Measurements from ENCODE around the gene IL11. TPM values are rescaled to one million over a fixed set of nuclear protein-coding genes. Genes with fewer than 3 reads are reported as not detected.
A peak's percentile ranks its signal among the peaks of the same experiment; 100 is the strongest.

IL11 gene
- total and polyA plus RNA-seq, 2 of the 13 experiments (the other 11 are each of a cell fraction or from before 2014, with no cell fraction given): 2.5 to 2.9 TPM

GRCh38 chr19:55353803-55354697 is 16.2 kb downstream of the IL11 start:
- FAIRE-seq: no peak
- peak overlapping the region; percentile 88 for H3K4me2 ChIP-seq (ENCODE audit: low read depth, low read length)
- in situ Hi-C loops (cut with HindIII; ENCODE audit: extremely low pct_ligation_motif_present, low pct_unique_long_range_greater_than_20kb) (no loop called here), intact Hi-C loops (cut with micrococcal nuclease; ENCODE audit: unreplicated experiment) (no loop called here)
- peaks cover 19% of the 10 kb centered on the region for H3K4me1 ChIP-seq (ENCODE audit: insufficient read depth, low read length)
- H3K79me2 ChIP-seq (ENCODE audit: insufficient read depth, low read length): no peaks in the 10 kb centered on the region
- peak overlapping the region; percentile 30 to 74 (median 65) for H3K4me3 ChIP-seq (replicated peaks in 1 of 3; ENCODE audit: insufficient read depth in 1 of 3, low read depth in 2 of 3, low read length in 3 of 3)
- H3K9me3 ChIP-seq (ENCODE audit: low read length): no peaks in the 10 kb centered on the region
- 0 out of 2 replicates have a peak overlapping the region, but pooled peaks have one; percentile 29 for H3K9ac ChIP-seq (ENCODE audit: insufficient read depth, low read depth, low read length)
- CTCF ChIA-PET (ENCODE audit: low intra/inter-chr PET ratio, low total read pairs): no interaction called here
- H2AFZ ChIP-seq (ENCODE audit: low read length): no peak overlapping the region
- ATAC-seq: peak; percentile 75
- WGBS (ENCODE audit: low lambda C conversion rate): under 1% methylated on average over 27 of the region's 72 CpGs
- H3K27ac ChIP-seq (ENCODE audit: extremely low read length, insufficient read depth, low read length): no peak overlapping the region
- peaks cover 10 to 62% of the 10 kb centered on the region in 2 experiments; a peak in 4 of 5 replicates for H3K27me3 ChIP-seq (ENCODE audit: control insufficient read depth in 1 of 2, insufficient read depth in 2 of 2, low read length in 2 of 2)
- H3K36me3 ChIP-seq (replicated peaks in 1 of 2; ENCODE audit: control insufficient read depth in 1 of 2, insufficient read depth in 2 of 2, low read length in 2 of 2): no peaks in the 10 kb centered on the region
- no TSS peak for BruUV-seq (replicated peaks)
- H4K20me1 ChIP-seq (ENCODE audit: insufficient read depth, low read length): 0 out of 2 replicates have a peak, but pooled peaks cover 4% of the 10 kb centered on the region
- DNase-seq (ENCODE audit: low spot score): no peak
- POLR2A ChIA-PET: interaction anchor here (1.8 kb wide), 1 partner anchor 15 kb away, joined by 4 read pairs; the partner anchor contains the start of gene KMT5C
- TF ChIP-seq IKZF4 (CRISPR knock-in tag; IDR thresholded peaks at IDR 0.05; ENCODE audit: borderline replicate concordance, low read depth, not compliant biosample characterization) (no peak), ZNF605 (CRISPR knock-in tag; IDR thresholded peaks at IDR 0.05) (no peak), ZNF234 (CRISPR knock-in tag; conservative IDR thresholded peaks at IDR 0.05) (no peak), MTA3 (CRISPR knock-in tag; IDR thresholded peaks at IDR 0.05) (no peak), ZFP36L2 (CRISPR knock-in tag; IDR thresholded peaks at IDR 0.05) (no peak), MXD3 (CRISPR knock-in tag; IDR thresholded peaks at IDR 0.05) (no peak), KLF6 (CRISPR knock-in tag; IDR thresholded peaks at IDR 0.05) (0 out of 2 replicates have a peak, but pooled peaks have one; percentile 33), ZNF572 (CRISPR knock-in tag; IDR thresholded peaks at IDR 0.05) (no peak), HOXA9 (CRISPR knock-in tag; IDR thresholded peaks at IDR 0.05; ENCODE audit: borderline replicate concordance) (no peak), ZNF264 (CRISPR knock-in tag; IDR thresholded peaks at IDR 0.05) (no peak), ZNF205 (CRISPR knock-in tag; IDR thresholded peaks at IDR 0.05) (no peak), ARID3A (IDR thresholded peaks at IDR 0.05; ENCODE audit: low read depth, low read length) (no peak), HDAC2 (CRISPR knock-in tag; IDR thresholded peaks at IDR 0.05) (no peak), ZNF17 (CRISPR knock-in tag; IDR thresholded peaks at IDR 0.05) (no peak), NCOA2 (CRISPR knock-in tag; IDR thresholded peaks at IDR 0.05) (no peak), ZNF382 (CRISPR knock-in tag; IDR thresholded peaks at IDR 0.05; ENCODE audit: borderline replicate concordance) (no peak), EP300 (IDR thresholded peaks at IDR 0.05; ENCODE audit: low read depth in 2 of 2, low read length in 2 of 2) (no peak), EP300 (CRISPR knock-in tag; IDR thresholded peaks at IDR 0.05; ENCODE audit: borderline replicate concordance) (no peak), FOXP4 (CRISPR knock-in tag; IDR thresholded peaks at IDR 0.05) (no peak)
